NCI-H1105 (cell line): ENCODE measurements around the gene FLOT1.

Source experiments
- DNase-seq: peaks from one replicate; lab custom pipeline; 2025; lab: John Stamatoyannopoulos, UW

The FLOT1 gene

DNA sequence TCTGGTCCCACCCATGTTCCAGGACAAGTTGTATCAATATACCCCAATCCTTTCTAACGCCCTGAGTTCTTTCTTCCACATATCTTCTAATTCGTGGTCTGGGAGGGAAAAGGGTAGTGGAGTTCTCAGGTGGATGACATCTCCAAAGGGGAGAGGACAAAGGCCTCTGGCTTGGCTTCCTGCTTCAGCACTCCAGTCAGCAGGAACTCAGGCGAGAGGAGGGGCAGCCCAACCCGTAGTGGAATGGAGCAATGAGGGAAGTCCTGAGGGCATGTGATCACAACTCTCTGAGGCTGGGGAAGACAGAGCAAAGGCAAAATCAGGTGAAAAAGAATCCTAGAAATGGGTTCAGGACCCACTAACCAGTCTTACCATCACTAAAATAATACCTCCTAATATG lies 42.1 kb downstream of the FLOT1 start:
- no peak for DNase-seq

DNA sequence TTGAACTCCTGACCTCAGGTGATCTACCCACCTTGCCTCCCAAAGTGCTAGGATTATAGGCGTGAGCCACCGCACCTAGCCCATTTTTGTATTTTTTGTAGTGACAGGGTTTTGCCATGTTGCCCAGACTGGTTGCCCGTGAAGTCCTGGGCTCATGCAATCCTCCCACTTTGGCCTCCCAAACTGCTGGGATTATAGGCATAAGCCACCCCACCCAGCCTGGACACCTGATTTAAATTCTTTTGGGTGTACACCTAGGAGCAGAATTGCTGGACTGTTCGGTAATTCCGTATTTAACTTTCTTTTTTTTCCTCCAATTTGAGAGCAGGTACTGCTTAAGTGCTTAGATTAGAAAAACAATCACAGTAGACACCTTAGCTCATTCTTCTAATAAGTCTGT lies 46.1 kb downstream of the FLOT1 start:
- no peak for DNase-seq

DNA sequence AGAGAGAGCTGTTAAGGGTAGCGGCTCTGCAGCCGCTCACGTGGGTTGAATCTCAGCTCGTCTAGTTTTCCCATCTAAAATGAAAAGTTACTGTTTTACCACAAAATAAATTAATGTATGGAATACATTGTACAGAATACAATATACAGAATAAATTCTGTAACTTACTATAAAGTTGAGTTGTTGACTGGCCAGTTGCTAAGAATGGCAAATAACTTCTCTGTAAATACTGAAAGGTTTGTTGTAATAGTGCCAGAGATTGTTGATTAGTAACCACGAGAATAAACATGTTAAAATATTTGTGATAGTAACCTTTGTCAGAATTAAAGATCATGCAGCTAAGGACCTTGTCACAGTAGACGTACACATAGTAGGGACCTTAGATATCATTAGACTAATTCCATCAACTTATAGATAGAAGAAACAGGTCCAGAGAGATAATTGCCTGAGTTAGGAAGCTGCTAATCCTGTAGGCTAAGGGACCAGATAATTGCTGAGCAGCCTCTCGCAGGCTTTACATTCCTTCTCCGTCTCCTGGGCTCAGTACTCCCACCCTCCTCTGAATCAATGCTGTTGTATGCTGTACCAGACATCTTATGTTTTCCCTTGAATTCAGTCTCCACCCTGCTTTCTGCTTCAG lies 51.2 kb downstream of the FLOT1 start:
- DNase-seq: no peak

DNA sequence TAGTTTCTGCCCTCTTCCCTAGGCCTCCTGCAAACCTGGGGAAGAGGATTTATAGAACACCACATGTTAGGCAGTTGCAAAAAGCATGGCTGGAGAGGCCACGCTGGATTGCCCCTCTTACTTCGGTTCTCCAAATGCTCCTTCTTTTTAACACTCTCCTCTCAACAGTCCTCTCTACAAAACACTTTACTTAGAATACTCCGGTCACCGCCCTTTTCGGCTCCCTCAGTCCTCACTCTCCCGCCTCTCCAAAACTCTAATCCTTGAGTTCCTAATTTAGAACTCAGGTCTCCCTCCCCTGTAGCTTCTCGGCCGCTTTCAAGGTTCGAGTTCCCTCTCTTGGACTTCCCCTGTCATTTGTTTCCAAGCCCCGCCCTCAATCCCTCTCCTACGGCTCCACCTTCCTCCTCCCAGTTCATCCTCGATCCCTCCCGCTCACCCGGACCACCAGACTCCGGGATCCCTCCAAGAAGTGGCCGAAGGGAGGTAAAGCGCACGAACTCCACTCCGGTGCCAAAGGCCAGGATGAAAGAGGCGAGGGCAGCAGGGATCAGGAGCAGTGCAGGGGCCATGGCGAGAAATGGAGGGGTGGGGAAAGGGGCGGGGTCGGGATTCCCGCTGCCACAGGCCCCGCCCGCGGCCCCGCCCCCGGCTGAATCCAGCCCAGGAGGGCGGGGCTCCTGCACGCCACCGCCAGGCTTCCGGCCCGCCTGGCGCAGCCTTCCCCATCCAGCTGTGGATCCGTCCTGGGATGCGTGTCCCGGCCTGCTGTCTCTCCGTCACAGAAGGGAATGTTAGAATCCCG lies 51.9 kb downstream of the FLOT1 start, which contains the start of gene NRM:
Gene NRM (minus strand): TSS at position 582 of the 805 bp plus-strand sequence. CDS start 10 bp downstream, at position 572.
- DNase-seq: peak; percentile 82

DNA sequence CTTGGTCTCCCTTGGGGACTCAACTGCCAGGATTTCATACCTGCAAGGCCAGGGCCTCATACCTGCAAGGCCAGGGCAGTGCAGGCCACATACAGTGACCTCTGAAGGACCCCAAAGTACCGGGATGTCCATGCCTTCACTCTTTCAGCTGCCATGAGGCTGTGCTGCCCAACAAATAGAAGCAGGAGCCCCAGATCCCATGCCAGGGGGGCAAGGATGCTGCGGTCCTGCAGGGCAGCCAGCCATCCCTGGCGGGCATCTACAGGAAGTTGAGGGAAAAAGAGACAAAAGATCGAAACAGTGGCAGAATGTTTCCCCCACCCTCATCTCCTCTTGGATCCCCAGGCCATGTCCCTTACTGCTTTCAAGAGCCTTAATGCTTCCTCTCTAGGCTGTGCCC lies 52.5 kb downstream of the FLOT1 start:
- no peak for DNase-seq

DNA sequence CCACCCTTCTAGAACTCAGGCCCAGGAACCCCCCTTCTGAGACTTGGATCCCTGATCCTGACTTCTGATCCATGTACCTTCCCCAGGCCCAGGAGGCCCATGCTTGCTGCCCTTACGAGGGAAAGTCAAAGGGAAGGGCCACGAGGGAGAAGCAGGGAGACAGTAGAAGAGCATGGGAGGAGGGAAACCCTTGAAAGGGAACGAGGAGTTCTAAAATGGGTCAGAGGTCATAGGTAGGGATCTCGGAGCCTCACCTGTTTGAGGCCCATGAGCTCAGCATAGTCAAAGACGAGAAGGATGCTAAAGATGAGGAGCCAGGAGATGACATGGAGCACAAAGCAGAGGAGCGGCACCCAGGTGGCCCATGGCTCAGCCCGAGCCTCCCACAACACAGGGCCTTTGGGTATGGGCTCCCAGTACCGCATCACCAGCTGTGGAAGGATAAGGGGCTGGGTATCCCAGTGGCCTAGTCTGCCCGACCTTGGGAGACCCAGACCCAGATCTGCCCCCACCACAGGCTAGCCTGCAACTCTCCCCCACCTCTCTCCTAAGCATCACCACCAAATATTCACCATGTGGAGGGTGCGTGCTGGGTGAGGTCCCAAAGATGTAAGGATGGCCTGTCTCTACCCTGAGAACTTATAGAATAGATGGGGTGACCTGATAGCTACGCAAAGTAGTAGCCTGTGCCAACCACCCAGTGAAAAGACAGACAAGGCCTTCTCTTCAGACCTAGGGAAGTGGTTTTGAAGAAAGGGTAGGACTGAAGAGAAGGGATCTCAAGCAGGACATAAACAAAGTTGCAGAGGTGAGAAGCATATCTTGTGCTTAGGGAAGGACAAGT lies 53.2 kb downstream of the FLOT1 start:
- no peak for DNase-seq

DNA sequence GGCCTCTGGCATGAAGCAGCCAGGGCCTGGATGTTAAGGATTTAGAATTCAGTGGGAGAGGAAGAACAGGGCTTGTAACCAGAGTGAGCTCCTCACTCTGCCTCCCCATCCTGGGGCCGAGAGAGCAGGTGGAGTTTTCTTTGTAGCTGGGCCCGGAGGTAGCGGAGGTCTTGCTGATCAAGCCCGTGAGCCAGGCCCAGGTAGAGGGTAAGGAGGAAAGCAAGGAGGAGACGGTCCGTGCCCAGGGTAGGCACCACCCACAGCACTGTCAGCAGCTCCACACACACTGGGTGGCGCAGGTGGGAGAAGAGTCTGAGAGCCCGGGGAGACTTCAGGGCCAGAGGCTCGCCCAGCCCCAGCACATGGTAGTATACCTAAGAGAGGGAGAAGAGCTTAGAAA lies 53.9 kb downstream of the FLOT1 start:
- DNase-seq: no peak

DNA sequence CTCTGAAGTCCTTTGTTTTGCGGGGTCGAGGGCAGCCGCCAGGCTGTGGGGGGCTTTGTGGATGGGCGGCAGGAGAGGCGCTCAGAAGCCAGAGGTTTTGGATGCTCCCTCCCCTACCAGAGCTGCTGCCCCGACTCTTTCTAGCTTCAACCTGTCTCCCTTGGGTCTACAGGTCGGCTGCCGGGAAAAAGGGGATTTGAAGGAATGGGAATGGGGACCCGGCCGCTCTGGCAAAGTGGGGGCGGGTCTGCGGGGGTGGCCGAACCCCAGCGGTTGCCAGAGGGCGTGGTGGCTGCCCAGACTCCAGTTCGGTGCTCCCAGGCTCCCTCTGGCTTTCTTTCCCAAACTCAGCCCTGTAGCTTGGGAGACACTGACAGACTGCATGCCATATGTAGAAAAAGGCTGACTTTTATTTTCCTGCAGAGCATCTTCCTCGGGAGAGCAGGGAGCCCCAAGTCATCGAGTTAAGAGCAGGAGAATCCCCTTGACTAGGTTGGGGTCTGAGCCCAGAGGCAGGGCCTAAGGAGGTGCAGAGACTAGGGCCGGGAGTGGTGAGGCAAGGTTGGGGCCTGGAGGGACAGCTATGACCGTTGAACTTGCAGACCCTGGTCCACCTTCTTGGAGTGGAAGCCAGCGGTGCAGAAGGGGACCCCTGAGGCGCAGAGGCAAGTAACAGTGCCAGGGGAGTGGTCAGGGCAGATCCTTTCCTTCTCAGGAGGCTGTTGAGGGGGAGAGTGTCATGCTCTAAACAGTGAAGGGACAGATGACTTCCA lies 54.6 kb downstream of the FLOT1 start:
- DNase-seq: peak; percentile 37

DNA sequence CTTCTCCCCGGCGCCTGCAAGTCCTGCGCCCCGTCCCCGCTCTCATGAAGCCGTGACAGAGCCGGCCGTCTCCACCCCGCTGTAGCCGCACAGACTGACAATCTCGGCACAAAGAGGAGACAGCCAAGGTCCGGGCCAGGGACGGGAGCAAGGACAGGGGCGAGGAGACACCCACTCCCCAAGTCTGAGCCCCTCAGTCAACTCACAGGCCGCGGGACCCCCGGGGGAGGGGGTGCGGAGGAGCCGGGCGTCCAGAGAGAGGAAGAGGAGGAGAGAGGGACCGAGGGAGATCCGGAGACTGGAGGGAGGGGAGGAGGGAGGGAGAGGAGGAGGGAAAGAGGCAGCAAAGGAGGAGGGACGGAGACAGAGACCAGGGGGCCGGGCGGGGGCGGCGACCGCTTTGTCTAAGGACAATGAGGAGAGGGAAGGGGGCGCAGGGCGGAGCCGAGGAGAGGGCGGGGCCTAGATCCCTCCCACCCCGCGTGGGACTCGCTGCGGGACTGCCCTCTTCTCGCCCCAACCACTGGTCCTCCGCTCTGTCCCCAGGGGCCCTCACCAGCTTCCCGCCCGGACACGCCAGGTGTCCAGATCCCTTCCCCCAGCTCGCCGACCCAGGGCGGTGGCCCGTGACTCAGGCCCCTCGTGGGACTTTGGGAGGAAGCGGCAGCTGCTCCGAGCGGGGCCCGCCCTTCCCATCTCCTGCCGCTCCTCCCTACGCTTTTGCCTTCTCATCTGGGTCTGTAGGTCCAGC lies 55.4 kb downstream of the FLOT1 start:
- peak; percentile 84 for DNase-seq

DNA sequence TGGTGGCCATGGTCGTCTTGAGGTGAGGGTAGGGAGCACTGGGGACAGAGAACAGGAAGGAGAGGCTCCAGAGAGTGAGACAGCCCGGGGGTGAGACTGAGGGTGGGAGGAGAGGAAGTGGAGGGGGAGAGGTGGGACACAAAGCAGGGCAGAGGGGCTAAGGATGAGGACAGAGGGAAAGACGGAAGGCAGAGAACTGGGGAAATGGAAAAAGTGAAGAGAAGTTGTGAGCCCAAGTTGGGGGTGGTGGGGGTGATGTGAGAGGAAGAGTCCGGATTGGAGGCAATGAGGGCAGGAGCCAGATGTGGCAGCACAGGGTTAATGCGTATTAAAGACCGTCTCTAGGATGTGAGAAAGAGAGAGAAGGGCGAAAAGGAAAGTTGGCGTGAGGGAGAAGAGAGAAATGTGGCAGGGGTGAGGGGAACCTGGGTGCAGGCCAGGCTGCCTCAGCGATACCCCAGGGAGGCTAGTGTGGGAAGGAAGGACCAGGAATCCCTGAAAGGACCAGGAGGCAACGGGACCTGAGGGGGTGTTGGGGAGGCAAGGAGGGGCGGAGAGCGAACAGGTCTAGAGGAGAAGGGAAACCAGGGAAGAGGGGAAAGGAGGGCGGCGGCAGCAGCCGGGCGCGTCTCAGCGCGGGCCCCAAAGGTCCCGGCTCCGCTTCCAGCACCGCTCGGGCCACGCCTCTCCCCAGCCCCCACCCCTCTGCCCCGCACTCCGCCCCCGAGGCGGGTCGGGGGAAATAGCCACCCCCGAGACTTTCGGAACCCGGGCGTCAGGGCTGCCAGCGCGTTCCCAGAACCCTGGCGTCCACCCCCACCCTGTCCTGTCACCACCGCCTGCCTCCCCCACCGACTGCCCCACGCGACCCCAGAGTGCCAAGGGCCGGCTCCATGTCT lies 56.2 kb downstream of the FLOT1 start, which contains the start of gene PPP1R18:
Gene PPP1R18 (minus strand): TSS at position 637 of the 899 bp plus-strand sequence. CDS start 627 bp downstream, at position 10.
- DNase-seq: peak; percentile 36

DNA sequence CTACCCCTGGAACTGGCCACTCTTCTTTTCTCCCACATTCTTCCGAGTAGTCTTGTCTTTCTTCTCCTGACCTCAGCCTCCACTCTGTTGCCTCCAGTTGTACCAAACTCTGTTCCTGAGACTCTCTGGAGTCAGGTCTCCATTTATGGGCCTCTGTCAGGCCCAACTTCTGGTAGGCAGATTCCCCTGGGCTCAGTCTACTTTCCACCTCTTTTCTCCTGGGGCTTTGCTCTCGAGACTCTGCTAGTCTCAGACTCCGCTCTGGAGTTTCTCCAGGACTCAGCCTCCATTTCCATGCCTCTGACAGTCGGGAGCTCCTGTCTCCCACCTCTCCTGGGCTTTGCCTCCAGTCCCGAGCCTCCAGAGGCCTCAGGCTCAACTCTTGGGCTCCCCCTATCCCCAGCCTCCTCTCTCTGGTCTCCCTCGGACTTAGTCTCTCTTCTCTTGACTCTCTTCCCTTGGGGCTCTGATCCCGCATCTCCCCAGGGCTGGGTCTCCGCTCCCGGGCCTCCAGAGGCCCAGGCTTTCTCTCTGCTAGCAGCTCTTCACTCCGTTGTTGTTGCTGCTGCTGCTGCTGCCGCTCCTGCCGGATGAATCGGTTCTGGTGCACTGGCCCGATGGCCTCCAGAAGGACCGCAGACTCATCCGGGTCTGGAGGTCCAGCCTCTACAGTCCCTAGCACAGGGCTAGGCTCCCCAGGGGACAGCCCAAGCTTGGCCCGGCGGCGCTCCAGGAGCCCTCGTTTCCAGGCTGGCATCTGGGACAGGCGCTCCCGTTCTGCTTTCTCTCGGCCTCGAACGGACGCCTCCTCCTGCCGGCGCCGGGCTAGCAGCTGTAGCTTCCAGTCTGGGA lies 57.1 kb downstream of the FLOT1 start:
- no peak for DNase-seq

DNA sequence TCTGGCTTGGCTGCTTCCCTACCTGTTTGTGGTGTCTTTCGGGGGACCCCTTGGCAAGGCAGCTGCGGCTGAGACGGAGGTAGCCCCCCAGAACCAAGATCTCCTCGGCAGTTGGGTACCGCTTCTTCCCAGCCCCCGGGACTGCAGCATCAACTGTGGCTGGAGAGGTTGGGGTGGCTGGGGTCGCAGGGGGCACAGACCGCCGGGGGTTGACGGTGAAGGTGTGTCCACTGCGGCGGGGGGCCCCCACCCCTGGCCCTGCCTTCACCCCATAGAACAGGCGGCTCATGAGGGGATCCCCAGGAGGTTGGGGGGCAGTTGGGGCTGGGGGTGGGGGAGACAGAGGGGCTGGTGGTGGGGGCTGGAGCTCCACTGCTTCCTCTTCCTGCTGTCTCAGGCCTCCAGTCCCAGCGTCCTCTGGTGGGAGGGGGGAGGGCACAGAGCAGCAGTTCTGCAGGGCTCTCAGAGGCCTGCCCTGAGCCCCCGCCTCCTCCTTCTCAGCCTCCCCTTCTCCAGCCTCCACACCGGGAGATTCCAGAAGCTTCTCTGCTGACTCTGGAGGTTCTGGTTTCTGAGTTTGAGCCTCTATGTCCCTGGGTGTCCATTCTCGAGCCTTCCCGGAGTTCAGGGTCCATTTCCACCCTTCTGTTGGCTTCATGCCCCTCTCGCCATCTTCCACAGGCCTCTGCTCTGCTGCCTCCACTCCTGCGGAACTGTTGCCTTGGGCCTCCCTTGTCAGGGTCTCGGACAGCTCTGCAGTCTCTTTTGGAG lies 57.9 kb downstream of the FLOT1 start:
- DNase-seq: no peak

DNA sequence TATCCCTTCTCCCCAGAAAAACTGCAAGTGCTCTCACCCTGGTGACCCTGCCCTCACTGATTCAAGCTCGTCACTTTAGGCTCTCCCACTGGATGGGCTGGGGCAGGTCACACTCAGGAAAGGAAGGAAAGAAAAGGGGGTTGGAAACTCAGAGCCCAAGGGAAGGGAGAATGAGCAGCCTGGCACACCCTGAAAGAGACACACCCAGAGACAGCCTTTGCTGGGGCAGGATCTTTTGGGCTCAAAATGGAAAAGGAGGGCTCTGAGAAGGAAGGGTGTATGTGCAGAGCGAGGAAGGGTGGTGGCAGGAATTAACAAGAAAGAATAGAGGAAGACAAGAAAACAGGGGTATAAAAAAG lies 58.5 kb downstream of the FLOT1 start:
- DNase-seq: no peak

DNA sequence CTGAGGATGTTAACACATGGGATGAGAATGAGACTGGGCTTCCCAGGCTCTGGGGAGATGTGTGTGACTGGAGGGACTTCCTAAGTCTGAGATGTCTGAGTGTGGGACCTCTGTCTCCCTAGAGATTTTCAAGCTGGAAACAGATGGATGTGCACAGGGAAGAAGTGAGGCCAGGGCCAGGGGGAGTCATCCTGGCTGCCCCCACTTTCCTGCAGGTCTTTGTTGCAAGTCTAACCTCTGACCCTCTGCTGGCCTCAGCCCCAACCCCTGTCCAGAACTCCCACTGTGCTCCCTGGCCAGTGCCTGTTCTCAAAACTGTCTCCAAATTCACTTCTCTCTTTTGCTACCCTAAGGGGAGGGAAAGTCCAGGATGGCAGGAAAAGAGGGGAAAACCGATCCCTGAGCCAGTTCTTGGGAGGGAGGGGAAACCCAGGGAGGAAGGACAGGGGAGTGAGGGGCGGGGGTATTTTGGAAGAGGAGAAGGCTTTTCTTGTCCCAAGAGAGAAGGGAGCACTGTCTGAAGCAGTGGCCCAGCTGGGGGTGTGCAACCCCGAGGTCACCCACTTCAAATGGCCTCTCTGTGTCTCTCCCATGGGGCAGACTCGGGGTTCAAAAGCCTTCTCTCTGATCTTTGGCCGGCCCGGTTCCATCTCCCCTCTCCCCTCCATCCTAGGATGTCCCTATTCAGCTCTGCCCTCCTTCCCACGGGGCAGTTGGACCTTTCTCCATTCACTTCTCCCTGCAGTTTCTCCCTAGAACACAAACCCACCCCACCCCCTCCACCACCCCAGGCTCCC lies 59.1 kb downstream of the FLOT1 start:
- DNase-seq: no peak

DNA sequence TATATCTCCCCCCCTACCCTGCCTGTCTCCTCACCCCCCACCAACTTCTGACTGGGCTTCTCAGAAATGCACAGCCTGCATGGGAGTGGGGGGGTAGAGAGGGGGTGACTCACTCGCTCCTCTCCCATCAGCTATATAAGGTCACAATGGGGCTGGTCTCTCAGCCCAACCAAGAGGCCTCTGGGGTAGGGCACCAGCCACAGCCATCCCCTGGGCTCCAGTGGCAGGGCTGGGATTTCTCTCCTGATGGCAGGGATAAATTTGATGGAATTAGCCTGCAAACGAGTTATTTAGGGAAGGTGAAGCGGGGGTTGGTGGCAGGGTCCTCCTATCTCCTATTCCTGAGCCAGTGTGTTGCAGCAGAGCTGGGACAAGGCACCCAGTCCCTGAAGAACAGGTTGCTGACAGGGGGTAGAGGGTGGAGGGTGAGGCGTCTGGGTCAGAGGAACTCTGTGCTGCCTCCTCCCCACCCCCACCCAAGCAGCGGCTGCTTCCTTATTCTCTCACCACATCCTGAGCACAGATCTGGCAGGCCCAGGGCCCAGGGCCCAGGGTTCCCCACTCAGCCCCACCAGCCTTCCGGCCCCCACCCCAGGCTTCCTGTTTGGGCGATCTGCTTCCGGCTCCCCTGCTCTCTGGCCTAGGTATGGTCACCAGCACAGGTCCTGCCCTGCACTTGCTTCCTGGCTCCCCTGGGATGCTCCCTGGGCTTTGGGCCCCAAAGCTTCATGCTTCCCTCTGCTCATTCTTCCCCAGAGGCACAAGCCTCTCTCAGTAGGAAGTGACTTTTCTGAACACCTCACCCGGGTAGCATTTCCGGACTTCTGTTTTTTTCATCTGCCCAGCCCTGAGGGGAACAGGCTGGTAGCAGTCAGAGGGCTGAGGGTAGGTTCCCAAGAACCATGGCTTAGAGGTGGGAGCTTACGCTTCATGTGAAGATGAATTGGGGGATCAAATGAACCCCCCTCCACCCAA lies 60.1 kb downstream of the FLOT1 start:
- DNase-seq: no peak

DNA sequence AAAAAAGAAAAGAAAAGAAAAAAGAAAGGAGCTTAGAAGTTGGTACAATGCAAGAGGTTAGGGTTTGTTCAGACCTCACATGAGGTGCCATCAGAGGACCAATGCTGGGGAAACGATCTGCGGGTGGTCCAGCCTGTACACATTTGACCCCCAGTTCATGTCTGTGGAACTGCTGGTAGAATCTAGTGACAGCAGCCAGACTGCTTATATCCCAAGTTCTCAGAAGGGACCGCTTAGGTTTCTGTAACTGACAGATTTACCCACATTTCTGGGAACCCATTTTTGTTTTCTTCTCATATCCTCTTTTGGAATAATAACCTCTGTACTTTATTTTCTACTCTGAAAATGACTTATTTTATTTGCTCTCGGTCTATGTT lies 60.7 kb downstream of the FLOT1 start:
- DNase-seq: no peak
